ENCODE measurements around the gene KCNK13.

Gene KCNK13

GRCh38 chr14:90132821-90133570 is 71.2 kb downstream of the KCNK13 start:
- DNase-seq (ENCODE audit: low spot score) = no peak

GRCh38 chr14:90136904-90137303 is 75.1 kb downstream of the KCNK13 start:
- DNase-seq (ENCODE audit: low spot score) = no peak

- no peak for DNase-seq (ENCODE audit: low spot score)
These were observed 76.0 kb downstream of the KCNK13 start for GRCh38 chr14:90137807-90138206.

- no peak for DNase-seq (ENCODE audit: low spot score)
These were observed 77.4 kb downstream of the KCNK13 start for GRCh38 chr14:90139199-90139598.

GRCh38 chr14:90140298-90140955 is 78.6 kb downstream of the KCNK13 start:
- DNase-seq (ENCODE audit: low spot score) = no peak

- no peak for DNase-seq (ENCODE audit: low spot score)
These were observed 79.1 kb downstream of the KCNK13 start for GRCh38 chr14:90140956-90141316.

- DNase-seq (ENCODE audit: low spot score) = no peak
These were observed 91.6 kb downstream of the KCNK13 start for GRCh38 chr14:90153429-90153828.

- DNase-seq (ENCODE audit: low spot score) = no peak
These were observed 92.3 kb downstream of the KCNK13 start for GRCh38 chr14:90154110-90154509.

GRCh38 chr14:90159146-90159545 is 97.4 kb downstream of the KCNK13 start:
- DNase-seq (ENCODE audit: low spot score) = no peak

GRCh38 chr14:90159688-90160087 is 97.9 kb downstream of the KCNK13 start:
- no peak for DNase-seq (ENCODE audit: low spot score)

GRCh38 chr14:90161129-90161528 is 99.3 kb downstream of the KCNK13 start:
- DNase-seq (ENCODE audit: low spot score) = no peak

- DNase-seq (ENCODE audit: low spot score) = no peak
These were observed 106.8 kb downstream of the KCNK13 start for GRCh38 chr14:90168425-90169105.

GRCh38 chr14:90175631-90176030 is 113.8 kb downstream of the KCNK13 start:
- no peak for DNase-seq (ENCODE audit: low spot score)

GRCh38 chr14:90177539-90178189 is 115.9 kb downstream of the KCNK13 start:
- no peak for DNase-seq (ENCODE audit: low spot score)

GRCh38 chr14:90179357-90179756 is 117.6 kb downstream of the KCNK13 start:
- DNase-seq (ENCODE audit: low spot score) = no peak

- no peak for DNase-seq (ENCODE audit: low spot score)
These were observed 118.3 kb downstream of the KCNK13 start for GRCh38 chr14:90179809-90180779.

GRCh38 chr14:90184094-90184493 is 122.3 kb downstream of the KCNK13 start:
- DNase-seq (ENCODE audit: low spot score) = no peak

GRCh38 chr14:90184571-90185266 is 122.9 kb downstream of the KCNK13 start:
- DNase-seq (ENCODE audit: low spot score) = no peak

GRCh38 chr14:90188588-90188987 is 126.8 kb downstream of the KCNK13 start:
- no peak for DNase-seq (ENCODE audit: low spot score)

GRCh38 chr14:90191154-90191553 is 129.4 kb downstream of the KCNK13 start:
- no peak for DNase-seq (ENCODE audit: low spot score)

- DNase-seq (ENCODE audit: low spot score) = no peak
These were observed 129.8 kb downstream of the KCNK13 start for GRCh38 chr14:90191585-90191984.
